C4-2B (cell line): ENCODE results near the gene RPUSD1.
A peak's percentile ranks its signal among the peaks of the same experiment; 100 is the strongest.

ENCODE experiments used
- ZFX ChIP-seq: fragments of 450-650 bp; IDR thresholded peaks from 2 replicates; pipeline ENCODE4 v1.6.1; 2017
- TF ChIP-seq, protein P1 (sequence below): fragments of 450-650 bp; conservative IDR thresholded peaks from 2 replicates; pipeline ENCODE4 v1.5.1; 2017; ENCODE audit warnings: mild to moderate bottlenecking

DNA sequence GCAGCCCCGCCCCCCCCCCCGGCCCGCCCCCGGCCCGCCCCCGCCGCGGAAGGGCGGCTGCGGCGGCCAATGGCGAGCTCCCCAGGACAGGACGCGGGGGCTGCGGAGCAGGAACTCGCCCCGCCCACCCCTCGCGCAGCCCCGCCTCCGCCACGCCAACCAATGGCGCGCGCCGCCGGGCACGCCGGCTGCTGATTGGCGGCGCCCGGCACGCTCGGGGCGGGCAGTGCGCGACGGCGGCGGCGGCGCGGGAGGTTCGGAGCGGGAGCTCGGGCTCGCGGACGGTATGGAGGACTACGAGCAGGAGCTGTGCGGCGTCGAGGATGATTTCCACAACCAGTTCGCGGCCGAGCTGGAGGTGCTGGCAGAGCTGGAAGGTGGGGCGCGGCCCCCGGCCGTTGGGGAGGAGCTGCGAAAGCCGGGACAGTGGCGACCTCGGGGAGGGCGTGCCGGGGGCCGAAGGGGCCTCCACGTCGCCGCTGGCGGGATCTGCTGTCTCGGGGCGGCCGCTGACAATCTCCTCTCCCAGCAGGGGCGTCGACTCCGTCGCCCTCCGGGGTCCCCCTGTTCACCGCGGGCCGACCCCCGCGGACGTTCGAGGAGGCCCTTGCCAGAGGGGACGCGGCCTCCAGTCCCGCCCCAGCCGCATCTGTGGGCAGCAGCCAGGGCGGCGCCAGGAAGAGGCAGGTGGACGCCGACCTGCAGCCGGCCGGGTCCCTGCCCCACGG is 382 bp upstream of the RPUSD1 start, which contains the start of gene CHTF18:
- TF ChIP-seq, protein P1, sequence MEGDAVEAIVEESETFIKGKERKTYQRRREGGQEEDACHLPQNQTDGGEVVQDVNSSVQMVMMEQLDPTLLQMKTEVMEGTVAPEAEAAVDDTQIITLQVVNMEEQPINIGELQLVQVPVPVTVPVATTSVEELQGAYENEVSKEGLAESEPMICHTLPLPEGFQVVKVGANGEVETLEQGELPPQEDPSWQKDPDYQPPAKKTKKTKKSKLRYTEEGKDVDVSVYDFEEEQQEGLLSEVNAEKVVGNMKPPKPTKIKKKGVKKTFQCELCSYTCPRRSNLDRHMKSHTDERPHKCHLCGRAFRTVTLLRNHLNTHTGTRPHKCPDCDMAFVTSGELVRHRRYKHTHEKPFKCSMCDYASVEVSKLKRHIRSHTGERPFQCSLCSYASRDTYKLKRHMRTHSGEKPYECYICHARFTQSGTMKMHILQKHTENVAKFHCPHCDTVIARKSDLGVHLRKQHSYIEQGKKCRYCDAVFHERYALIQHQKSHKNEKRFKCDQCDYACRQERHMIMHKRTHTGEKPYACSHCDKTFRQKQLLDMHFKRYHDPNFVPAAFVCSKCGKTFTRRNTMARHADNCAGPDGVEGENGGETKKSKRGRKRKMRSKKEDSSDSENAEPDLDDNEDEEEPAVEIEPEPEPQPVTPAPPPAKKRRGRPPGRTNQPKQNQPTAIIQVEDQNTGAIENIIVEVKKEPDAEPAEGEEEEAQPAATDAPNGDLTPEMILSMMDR: no peak
- TF ChIP-seq ZFX: peak; percentile 58
